Suprapubic skin (tissue), 4 donors: ENCODE results near the gene DBN1. TPM values are rescaled to one million over a fixed set of nuclear protein-coding genes. Genes with fewer than 3 reads are reported as not detected.

Experiments
- DNase-seq, 2 donors: peaks; one replicate each; pipeline ENCODE4 v3.0.0-alpha.2; 2019; ENCODE audit warnings: low spot score in 2 of 2
- H3K27ac ChIP-seq: fragments of 200-600 bp; sonication (generic); one replicate; pipeline ENCODE4 v1.5.1; 2019
- H3K27me3 ChIP-seq: fragments of 200-600 bp; sonication (generic); one replicate; pipeline ENCODE4 v1.5.1; 2019
- H3K36me3 ChIP-seq: fragments of 200-600 bp; sonication (generic); one replicate; pipeline ENCODE4 v1.5.1; 2019
- H3K4me1 ChIP-seq: fragments of 200-600 bp; sonication (generic); one replicate; pipeline ENCODE4 v1.5.1; 2019
- H3K4me3 ChIP-seq: fragments of 200-600 bp; sonication (generic); one replicate; pipeline ENCODE4 v1.5.1; 2019; ENCODE audit warnings: mild to moderate bottlenecking
- H3K9me3 ChIP-seq: fragments of 200-600 bp; sonication (generic); one replicate; pipeline ENCODE4 v1.5.1; 2019
- CTCF ChIP-seq, 2 donors: fragments of 200-600 bp in 1 of 2; fragments of 450-650 bp in 1 of 2; sonication (generic) in 1 of 2; IDR thresholded peaks; one replicate each; pipeline ENCODE4 v1.5.1; 2016 to 2019; ENCODE audit warnings: antibody characterized with exemption in 2 of 2, mild to moderate bottlenecking in 1 of 2, moderate library complexity in 1 of 2
- EP300 ChIP-seq: sonication (generic); formaldehyde crosslinking; IDR thresholded peaks from one replicate; pipeline ENCODE4 v1.6.1; 2017; ENCODE audit warnings: antibody characterized with exemption
- POLR2A ChIP-seq, 2 donors: fragments of 450-650 bp; IDR thresholded peaks; one replicate each; pipeline ENCODE4 v1.6.1; 2017; ENCODE audit warnings: antibody characterized with exemption in 2 of 2, mild to moderate bottlenecking in 2 of 2, moderate library complexity in 2 of 2
- POLR2AphosphoS5 ChIP-seq, 3 donors: sonication (generic); formaldehyde crosslinking; IDR thresholded peaks; one replicate each; pipeline ENCODE4 v1.6.1; 2017; ENCODE audit warnings: antibody characterized with exemption in 3 of 3
- WGBS: methylation state at CpG from one replicate; pipeline ENCODE4 v1.1.5; 2018; 5-methylcytosine and 5-hydroxymethylcytosine counted together
- total RNA-seq, 4 donors: library from RNA; depleted of rRNA; stranded (reverse); fragments of >200 nt; gene quantifications; one replicate each; pipeline ENCODE4 v1.1.0, GENCODE V29; 2016

Gene DBN1
- total RNA-seq, 4 donors from 2014 or later = 13.1 to 43.4 (median 25.3) TPM

- DNase-seq = no peak
- peaks cover 48% of the 10 kb centered on the region for H3K4me1 ChIP-seq
Measured at GRCh38 chr5:177492841-177493240, 19.4 kb upstream of the DBN1 start.

GRCh38 chr5:177491983-177492746 lies 18.7 kb upstream of the DBN1 start:
- no peaks in the 10 kb centered on the region for H3K27me3 ChIP-seq
- 88% methylated on average over 34 of the region's 54 CpGs for WGBS
- H3K27ac ChIP-seq = no peak overlapping the region
- H3K4me3 ChIP-seq = no peak overlapping the region
- DNase-seq = no peak
- no peak for TF ChIP-seq POLR2A (IDR thresholded peaks at IDR 0.05)
- TF ChIP-seq CTCF (IDR thresholded peaks at IDR 0.05) = no peak
- TF ChIP-seq POLR2AphosphoS5 (IDR thresholded peaks at IDR 0.05) = no peak
- TF ChIP-seq EP300 = no peak
- peaks cover 52% of the 10 kb centered on the region for H3K36me3 ChIP-seq
- peaks cover 44% of the 10 kb centered on the region for H3K4me1 ChIP-seq
- no peaks in the 10 kb centered on the region for H3K9me3 ChIP-seq

More at GRCh38 chr5:177492841-177493240, 19.4 kb upstream of the DBN1 start:
- 86% methylated on average over 7 of the region's 7 CpGs for WGBS
- no peak overlapping the region for H3K4me3 ChIP-seq
- H3K36me3 ChIP-seq = peaks cover 45% of the 10 kb centered on the region
- TF ChIP-seq POLR2AphosphoS5 (IDR thresholded peaks at IDR 0.05) (no peak), CTCF (IDR thresholded peaks at IDR 0.05) (no peak), EP300 (no peak), POLR2A (IDR thresholded peaks at IDR 0.05) (no peak)
- no peak overlapping the region for H3K27ac ChIP-seq
- no peaks in the 10 kb centered on the region for H3K27me3 ChIP-seq
- H3K9me3 ChIP-seq = no peaks in the 10 kb centered on the region

GRCh38 chr5:177491429-177491945 lies 18.1 kb upstream of the DBN1 start:
- H3K27ac ChIP-seq = no peak overlapping the region
- TF ChIP-seq CTCF (IDR thresholded peaks at IDR 0.05) (peak; percentile 50 to 72), POLR2AphosphoS5 (IDR thresholded peaks at IDR 0.05) (no peak), POLR2A (IDR thresholded peaks at IDR 0.05) (no peak)
- H3K27me3 ChIP-seq = no peaks in the 10 kb centered on the region
- no peaks in the 10 kb centered on the region for H3K9me3 ChIP-seq
- DNase-seq = no peak
- WGBS = 79% methylated on average over 6 of the region's 43 CpGs
- H3K4me3 ChIP-seq = no peak overlapping the region
- peaks cover 55% of the 10 kb centered on the region for H3K36me3 ChIP-seq
- peaks cover 37% of the 10 kb centered on the region for H3K4me1 ChIP-seq

GRCh38 chr5:177490992-177491391 lies 17.6 kb upstream of the DBN1 start:
- Histone ChIP-seq H3K27ac (no peak overlapping the region), H3K36me3 (peaks cover 59% of the 10 kb centered on the region), H3K9me3 (no peaks in the 10 kb centered on the region), H3K27me3 (no peaks in the 10 kb centered on the region), H3K4me1 (peaks cover 32% of the 10 kb centered on the region), H3K4me3 (no peak overlapping the region)
- 90% methylated on average over 10 of the region's 16 CpGs for WGBS
- DNase-seq = no peak
- no peak for TF ChIP-seq EP300
- TF ChIP-seq CTCF (IDR thresholded peaks at IDR 0.05) = no peak
- no peak for TF ChIP-seq POLR2A (IDR thresholded peaks at IDR 0.05)
- TF ChIP-seq POLR2AphosphoS5 (IDR thresholded peaks at IDR 0.05) = no peak

GRCh38 chr5:177490311-177490991 lies 17.0 kb upstream of the DBN1 start:
- no peak overlapping the region for H3K27ac ChIP-seq
- peaks cover 64% of the 10 kb centered on the region for H3K36me3 ChIP-seq
- no peaks in the 10 kb centered on the region for H3K27me3 ChIP-seq
- no peak for DNase-seq
- TF ChIP-seq POLR2AphosphoS5 (IDR thresholded peaks at IDR 0.05) (no peak), EP300 (no peak), CTCF (IDR thresholded peaks at IDR 0.05) (no peak), POLR2A (IDR thresholded peaks at IDR 0.05) (no peak)
- H3K9me3 ChIP-seq = no peaks in the 10 kb centered on the region
- WGBS = 81% methylated on average over 15 of the region's 15 CpGs
- no peak overlapping the region for H3K4me3 ChIP-seq
- H3K4me1 ChIP-seq = peaks cover 27% of the 10 kb centered on the region
